ENCODE measurements around the gene CLSTN3. TPM values are rescaled to one million over a fixed set of nuclear protein-coding genes. Genes with fewer than 3 reads are reported as not detected.

The CLSTN3 gene
- total and polyA plus RNA-seq, 2 experiments from 2014 or later = 5.0 to 46.9 TPM

DNA sequence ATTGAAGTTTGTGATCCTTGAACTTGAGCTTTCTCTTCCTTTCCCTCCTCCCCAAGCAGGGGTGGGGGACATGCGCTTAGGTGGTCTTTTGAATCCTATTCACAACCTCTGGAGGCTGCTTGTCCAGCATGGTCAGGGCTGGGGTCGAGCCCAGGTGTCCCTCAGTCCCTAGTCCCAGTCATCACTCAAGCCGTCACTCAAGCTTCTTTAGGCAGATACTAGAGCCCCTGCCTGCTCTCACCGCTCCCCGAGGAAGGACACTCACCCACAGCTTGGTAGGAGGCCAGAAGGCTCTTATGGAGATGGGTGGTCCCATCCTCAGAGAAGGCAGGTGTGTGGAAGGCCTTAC is 20.6 kb upstream of the CLSTN3 start:
- peaks cover 12% of the 10 kb centered on the region for H3K4me1 ChIP-seq (ENCODE audit: insufficient read depth)
- H2AFZ ChIP-seq = no peak overlapping the region
- no peaks in the 10 kb centered on the region for H3K27me3 ChIP-seq (ENCODE audit: insufficient read depth)
- peaks cover 20% of the 10 kb centered on the region for H3K27me3 Mint-ChIP-seq (ENCODE audit: insufficient read depth, low read depth, poor library complexity)
- peak overlapping the region; percentile 60; the same call in 1 of the 2 replicates for H3K27ac Mint-ChIP-seq
- H3F3A ChIP-seq (replicated peaks; ENCODE audit: low read depth) = no peaks in the 10 kb centered on the region
- peaks cover 14% of the 10 kb centered on the region; the same call in 1 of the 2 replicates for H3K79me2 ChIP-seq (replicated peaks; ENCODE audit: insufficient read depth)
- H3K27ac ChIP-seq (ENCODE audit: low read depth) = no peak overlapping the region
- peak overlapping the region; percentile 94 for H3K4me3 Mint-ChIP-seq
- H3K4me3 ChIP-seq = peak overlapping the region; percentile 81
- DNase-seq (ENCODE audit: low spot score) (no peak), ATAC-seq (no peak)
- peaks cover 16% of the 10 kb centered on the region for H3K4me1 Mint-ChIP-seq
- TF ChIP-seq ZNF331 (CRISPR knock-in tag; IDR thresholded peaks at IDR 0.05; ENCODE audit: low read depth) (no peak), ZNF114 (CRISPR knock-in tag; IDR thresholded peaks at IDR 0.05) (no peak), POLR2AphosphoS5 (IDR thresholded peaks at IDR 0.05; ENCODE audit: low read depth) (no peak), CREB1 (CRISPR knock-in tag; IDR thresholded peaks at IDR 0.05; ENCODE audit: low read depth) (no peak), REST (IDR thresholded peaks at IDR 0.05; ENCODE audit: unreplicated experiment) (no peak), STAT1 (IDR thresholded peaks at IDR 0.05; ENCODE audit: unreplicated experiment) (no peak), JUNB (IDR thresholded peaks at IDR 0.05; ENCODE audit: unreplicated experiment) (no peak), NANOG (IDR thresholded peaks at IDR 0.05; ENCODE audit: borderline replicate concordance) (no peak), EZH2 (IDR thresholded peaks at IDR 0.05; ENCODE audit: low read depth, unreplicated experiment) (no peak), ZNF462 (CRISPR knock-in tag; IDR thresholded peaks at IDR 0.05) (no peak), EZH2phosphoT487 (IDR thresholded peaks at IDR 0.05; ENCODE audit: unreplicated experiment) (no peak)
- TF ChIP-seq, protein P1, sequence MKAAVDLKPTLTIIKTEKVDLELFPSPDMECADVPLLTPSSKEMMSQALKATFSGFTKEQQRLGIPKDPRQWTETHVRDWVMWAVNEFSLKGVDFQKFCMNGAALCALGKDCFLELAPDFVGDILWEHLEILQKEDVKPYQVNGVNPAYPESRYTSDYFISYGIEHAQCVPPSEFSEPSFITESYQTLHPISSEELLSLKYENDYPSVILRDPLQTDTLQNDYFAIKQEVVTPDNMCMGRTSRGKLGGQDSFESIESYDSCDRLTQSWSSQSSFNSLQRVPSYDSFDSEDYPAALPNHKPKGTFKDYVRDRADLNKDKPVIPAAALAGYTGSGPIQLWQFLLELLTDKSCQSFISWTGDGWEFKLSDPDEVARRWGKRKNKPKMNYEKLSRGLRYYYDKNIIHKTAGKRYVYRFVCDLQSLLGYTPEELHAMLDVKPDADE (IDR thresholded peaks at IDR 0.05) = no peak
- TF ChIP-seq, protein P2, sequence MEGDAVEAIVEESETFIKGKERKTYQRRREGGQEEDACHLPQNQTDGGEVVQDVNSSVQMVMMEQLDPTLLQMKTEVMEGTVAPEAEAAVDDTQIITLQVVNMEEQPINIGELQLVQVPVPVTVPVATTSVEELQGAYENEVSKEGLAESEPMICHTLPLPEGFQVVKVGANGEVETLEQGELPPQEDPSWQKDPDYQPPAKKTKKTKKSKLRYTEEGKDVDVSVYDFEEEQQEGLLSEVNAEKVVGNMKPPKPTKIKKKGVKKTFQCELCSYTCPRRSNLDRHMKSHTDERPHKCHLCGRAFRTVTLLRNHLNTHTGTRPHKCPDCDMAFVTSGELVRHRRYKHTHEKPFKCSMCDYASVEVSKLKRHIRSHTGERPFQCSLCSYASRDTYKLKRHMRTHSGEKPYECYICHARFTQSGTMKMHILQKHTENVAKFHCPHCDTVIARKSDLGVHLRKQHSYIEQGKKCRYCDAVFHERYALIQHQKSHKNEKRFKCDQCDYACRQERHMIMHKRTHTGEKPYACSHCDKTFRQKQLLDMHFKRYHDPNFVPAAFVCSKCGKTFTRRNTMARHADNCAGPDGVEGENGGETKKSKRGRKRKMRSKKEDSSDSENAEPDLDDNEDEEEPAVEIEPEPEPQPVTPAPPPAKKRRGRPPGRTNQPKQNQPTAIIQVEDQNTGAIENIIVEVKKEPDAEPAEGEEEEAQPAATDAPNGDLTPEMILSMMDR (conservative IDR thresholded peaks at IDR 0.05; ENCODE audit: low read depth in 2 of 2) = no peak
- no peaks in the 10 kb centered on the region for H3K36me3 ChIP-seq (ENCODE audit: insufficient read depth)
- peaks cover 16% of the 10 kb centered on the region for H3K9me3 Mint-ChIP-seq
- peaks cover 23% of the 10 kb centered on the region for H3K36me3 Mint-ChIP-seq (ENCODE audit: low read depth)
- H3K4me2 ChIP-seq = peak overlapping the region; percentile 70
- H4K20me1 ChIP-seq (replicated peaks; ENCODE audit: insufficient read depth) = no peaks in the 10 kb centered on the region; the same call in 1 of the 2 replicates
- H3K9me2 ChIP-seq (ENCODE audit: insufficient read depth) = no peaks in the 10 kb centered on the region
